Liver (tissue), 9 donors: ENCODE measurements around the gene C6orf120. TPM values are rescaled to one million over a fixed set of nuclear protein-coding genes. Genes with fewer than 3 reads are reported as not detected.

ENCODE experiments used
- DNase-seq: peaks from one replicate; pipeline ENCODE4 v3.0.0-alpha.2; 2017; ENCODE audit warnings: low spot score
- H3K27ac ChIP-seq, 2 donors: one replicate each; pipeline ENCODE4 v1.7.0; 2013; ENCODE audit warnings: inconsistent platforms in 2 of 2, low read length in 2 of 2, control low read depth in 1 of 2, low read depth in 1 of 2, mild to moderate bottlenecking in 1 of 2
- H3K27me3 ChIP-seq, 4 donors: one replicate each; pipeline versions ENCODE4 v1.6.1 to v1.7.0; 2013; ENCODE audit warnings: low read length in 3 of 4, inconsistent platforms in 1 of 4, mild to moderate bottlenecking in 1 of 4, moderate library complexity in 1 of 4; ENCODE audit not compliant: control insufficient read depth in 4 of 4, insufficient read depth in 4 of 4
- H3K36me3 ChIP-seq, 4 donors: one replicate each; pipeline versions ENCODE4 v1.6.1 to v1.7.0; 2013; ENCODE audit warnings: low read length in 3 of 4, mild to moderate bottlenecking in 3 of 4, low read depth in 1 of 4, moderate library complexity in 1 of 4; ENCODE audit not compliant: control insufficient read depth in 4 of 4, insufficient read depth in 3 of 4
- H3K4me1 ChIP-seq, 4 donors: one replicate each; pipeline versions ENCODE4 v1.6.1 to v1.7.0; 2013; ENCODE audit warnings: low read length in 3 of 4, mild to moderate bottlenecking in 3 of 4, moderate library complexity in 1 of 4; ENCODE audit not compliant: control insufficient read depth in 4 of 4, insufficient read depth in 4 of 4
- H3K4me3 ChIP-seq, 3 donors: one replicate each; pipeline versions ENCODE4 v1.6.1 to v1.7.0; 2013; ENCODE audit warnings: low read length in 3 of 3, control low read depth in 1 of 3, low read depth in 1 of 3, mild to moderate bottlenecking in 1 of 3
- H3K9ac ChIP-seq, 2 donors: one replicate each; pipeline ENCODE4 v1.7.0; 2013; ENCODE audit warnings: low read length in 2 of 2, mild to moderate bottlenecking in 2 of 2, moderate library complexity in 2 of 2, control low read depth in 1 of 2, low read depth in 1 of 2
- H3K9me3 ChIP-seq, 4 donors: one replicate each; pipeline versions ENCODE4 v1.6.1 to v1.7.0; 2013; ENCODE audit warnings: low read length in 3 of 4; ENCODE audit not compliant: control insufficient read depth in 4 of 4
- CTCF ChIP-seq: fragments of 150-350 bp; IDR thresholded peaks from 2 replicates; pipeline ENCODE4 v1.5.1; 2017; ENCODE audit warnings: improper control_type of control experiment, low read depth, low read length; ENCODE audit not compliant: missing input control
- EGR1 ChIP-seq, 2 donors: IDR thresholded peaks; 2 replicates each; pipeline ENCODE4 v1.6.1; 2016 to 2018; ENCODE audit warnings: antibody characterized with exemption in 2 of 2, low read depth in 2 of 2
- FOXA1 ChIP-seq: IDR thresholded peaks from 2 replicates; pipeline ENCODE4 v1.6.1; 2016; ENCODE audit warnings: antibody characterized with exemption
- FOXA2 ChIP-seq: IDR thresholded peaks from 2 replicates; pipeline ENCODE4 v1.6.1; 2016; ENCODE audit warnings: antibody characterized with exemption
- GABPA ChIP-seq, 2 donors: IDR thresholded peaks in 1 of 2; conservative IDR thresholded peaks in 1 of 2; 2 replicates each; pipeline ENCODE4 v1.6.1; 2016; ENCODE audit warnings: antibody characterized with exemption in 2 of 2, mild to moderate bottlenecking in 1 of 2, moderate library complexity in 1 of 2
- HNF4A ChIP-seq, 2 donors: conservative IDR thresholded peaks; 2 replicates each; pipeline ENCODE4 v1.6.1; 2016; ENCODE audit warnings: antibody characterized with exemption in 2 of 2, mild to moderate bottlenecking in 2 of 2
- HNF4G ChIP-seq: IDR thresholded peaks from 2 replicates; pipeline ENCODE4 v1.6.1; 2016; ENCODE audit warnings: antibody characterized with exemption
- JUND ChIP-seq, 2 donors: IDR thresholded peaks; 2 replicates each; pipeline ENCODE4 v1.6.1; 2016; ENCODE audit warnings: antibody characterized with exemption in 2 of 2
- NR2F2 ChIP-seq: IDR thresholded peaks from 2 replicates; pipeline ENCODE4 v1.6.1; 2016; ENCODE audit warnings: antibody characterized with exemption
- RAD21 ChIP-seq, 2 donors: IDR thresholded peaks; 2 replicates each; pipeline ENCODE4 v1.6.1; 2016; ENCODE audit warnings: antibody characterized with exemption in 2 of 2, mild to moderate bottlenecking in 2 of 2
- RXRA ChIP-seq, 2 donors: IDR thresholded peaks; 2 replicates each; pipeline ENCODE4 v1.6.1; 2017 to 2018; ENCODE audit warnings: antibody characterized with exemption in 2 of 2, mild to moderate bottlenecking in 1 of 2
- SP1 ChIP-seq: IDR thresholded peaks from 2 replicates; pipeline ENCODE4 v1.6.1; 2018; ENCODE audit warnings: antibody characterized with exemption, mild to moderate bottlenecking
- TAF1 ChIP-seq: conservative IDR thresholded peaks from 2 replicates; pipeline ENCODE4 v1.6.1; 2016; ENCODE audit warnings: antibody characterized with exemption, mild to moderate bottlenecking
- YY1 ChIP-seq: IDR thresholded peaks from 2 replicates; pipeline ENCODE4 v1.6.1; 2016; ENCODE audit warnings: antibody characterized with exemption, mild to moderate bottlenecking
- ZBTB33 ChIP-seq: IDR thresholded peaks from 2 replicates; pipeline ENCODE4 v1.6.1; 2016; ENCODE audit warnings: antibody characterized with exemption
- WGBS: extraction: QIAGEN DNeasy Blood & Tissue Kit; methylation state at CpG from one replicate; pipeline ENCODE4 v1.1.7; 2013; 5-methylcytosine and 5-hydroxymethylcytosine counted together
- polyA plus RNA-seq, 2 donors: library from polyadenylated mRNA; stranded (reverse) in 1 of 2; unstranded in 1 of 2; fragments of 200-250 nt in 1 of 2; fragments of >200 nt in 1 of 2; fragmentation: Nextera tagmentation in 1 of 2; extraction: Ambion mirVana in 1 of 2; gene quantifications; one replicate each; pipeline versions ENCODE4 v1.2.1 to v1.2.3, GENCODE V29; 2013 to 2015
- total RNA-seq, 2 donors: library from RNA; depleted of rRNA; stranded (reverse); fragments of >200 nt; gene quantifications; one replicate each; pipeline ENCODE4 v1.2.3, GENCODE V29; 2014
- TF ChIP-seq, protein P1 (sequence below): IDR thresholded peaks from 2 replicates; pipeline ENCODE4 v1.6.1; 2016; ENCODE audit warnings: antibody characterized with exemption, mild to moderate bottlenecking
- TF ChIP-seq, protein P2 (sequence below): IDR thresholded peaks from 2 replicates; pipeline ENCODE4 v1.6.1; 2016; ENCODE audit warnings: antibody characterized with exemption
- TF ChIP-seq, protein P3 (sequence below): IDR thresholded peaks from 2 replicates; pipeline ENCODE4 v1.6.1; 2016; ENCODE audit warnings: antibody characterized with exemption
- donor health status: healthy.
- donor health status: healthy.
- donor health status: healthy.
- donor health status: healthy.
- donor health status: healthy.

Gene C6orf120
- total and polyA plus RNA-seq, 4 donors: 10.5 to 29.7 (median 19.4) TPM

DNA sequence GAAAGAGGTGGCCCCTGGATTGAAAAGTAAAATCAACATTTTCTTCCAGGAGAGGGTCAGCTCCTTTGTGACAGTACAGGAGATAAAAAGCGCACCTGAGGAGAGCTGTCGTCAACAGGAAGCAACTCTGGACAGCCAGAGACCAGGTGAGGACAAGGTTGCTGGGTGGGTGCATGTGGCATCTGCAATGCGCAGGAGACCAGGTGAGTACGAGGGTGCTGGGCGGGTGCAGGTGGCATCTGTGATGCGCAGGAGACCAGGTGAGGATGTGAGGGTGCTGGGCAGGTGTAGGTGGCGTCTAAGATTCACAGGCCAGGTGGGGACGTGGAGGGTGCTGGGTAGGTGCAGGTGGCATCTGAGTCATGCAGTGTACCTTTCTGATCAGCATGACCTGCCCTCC, 38.5 kb upstream of the C6orf120 start:
- Histone ChIP-seq H3K4me1 (no peaks in the 10 kb centered on the region), H3K9me3 (no peaks in the 10 kb centered on the region), H3K9ac (no peak overlapping the region), H3K36me3 (peaks cover 2 to 64% (median 18%) of the 10 kb centered on the region in 4 donors), H3K27me3 (no peaks in the 10 kb centered on the region), H3K27ac (no peak overlapping the region), H3K4me3 (no peak overlapping the region)
- no peak for TF ChIP-seq RXRA (IDR thresholded peaks at IDR 0.05)
- TF ChIP-seq TAF1: no peak
- TF ChIP-seq, protein P1, sequence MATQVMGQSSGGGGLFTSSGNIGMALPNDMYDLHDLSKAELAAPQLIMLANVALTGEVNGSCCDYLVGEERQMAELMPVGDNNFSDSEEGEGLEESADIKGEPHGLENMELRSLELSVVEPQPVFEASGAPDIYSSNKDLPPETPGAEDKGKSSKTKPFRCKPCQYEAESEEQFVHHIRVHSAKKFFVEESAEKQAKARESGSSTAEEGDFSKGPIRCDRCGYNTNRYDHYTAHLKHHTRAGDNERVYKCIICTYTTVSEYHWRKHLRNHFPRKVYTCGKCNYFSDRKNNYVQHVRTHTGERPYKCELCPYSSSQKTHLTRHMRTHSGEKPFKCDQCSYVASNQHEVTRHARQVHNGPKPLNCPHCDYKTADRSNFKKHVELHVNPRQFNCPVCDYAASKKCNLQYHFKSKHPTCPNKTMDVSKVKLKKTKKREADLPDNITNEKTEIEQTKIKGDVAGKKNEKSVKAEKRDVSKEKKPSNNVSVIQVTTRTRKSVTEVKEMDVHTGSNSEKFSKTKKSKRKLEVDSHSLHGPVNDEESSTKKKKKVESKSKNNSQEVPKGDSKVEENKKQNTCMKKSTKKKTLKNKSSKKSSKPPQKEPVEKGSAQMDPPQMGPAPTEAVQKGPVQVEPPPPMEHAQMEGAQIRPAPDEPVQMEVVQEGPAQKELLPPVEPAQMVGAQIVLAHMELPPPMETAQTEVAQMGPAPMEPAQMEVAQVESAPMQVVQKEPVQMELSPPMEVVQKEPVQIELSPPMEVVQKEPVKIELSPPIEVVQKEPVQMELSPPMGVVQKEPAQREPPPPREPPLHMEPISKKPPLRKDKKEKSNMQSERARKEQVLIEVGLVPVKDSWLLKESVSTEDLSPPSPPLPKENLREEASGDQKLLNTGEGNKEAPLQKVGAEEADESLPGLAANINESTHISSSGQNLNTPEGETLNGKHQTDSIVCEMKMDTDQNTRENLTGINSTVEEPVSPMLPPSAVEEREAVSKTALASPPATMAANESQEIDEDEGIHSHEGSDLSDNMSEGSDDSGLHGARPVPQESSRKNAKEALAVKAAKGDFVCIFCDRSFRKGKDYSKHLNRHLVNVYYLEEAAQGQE: no peak
- TF ChIP-seq GABPA (IDR thresholded peaks at IDR 0.05 in 1 of 2, conservative IDR thresholded peaks at IDR 0.05 in 1 of 2): no peak
- no peak for TF ChIP-seq RAD21 (IDR thresholded peaks at IDR 0.05)
- no peak for TF ChIP-seq YY1
- TF ChIP-seq, protein P2, sequence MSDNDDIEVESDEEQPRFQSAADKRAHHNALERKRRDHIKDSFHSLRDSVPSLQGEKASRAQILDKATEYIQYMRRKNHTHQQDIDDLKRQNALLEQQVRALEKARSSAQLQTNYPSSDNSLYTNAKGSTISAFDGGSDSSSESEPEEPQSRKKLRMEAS: no peak
- TF ChIP-seq HNF4G: no peak
- DNase-seq: no peak
- 97% methylated on average over 8 of the region's 8 CpGs for WGBS

GRCh38 chr6:169664227-169664626, 37.7 kb upstream of the C6orf120 start:
- WGBS: 96% methylated on average over 14 of the region's 14 CpGs
- H3K9ac ChIP-seq: no peak overlapping the region
- no peak for DNase-seq
- no peaks in the 10 kb centered on the region for H3K4me1 ChIP-seq
- no peak overlapping the region for H3K27ac ChIP-seq
- H3K27me3 ChIP-seq: no peaks in the 10 kb centered on the region
- H3K4me3 ChIP-seq: no peak overlapping the region
- no peak for TF ChIP-seq FOXA1
- no peak for TF ChIP-seq HNF4A (conservative IDR thresholded peaks at IDR 0.05)
- TF ChIP-seq SP1: no peak
- no peak for TF ChIP-seq FOXA2
- no peak for TF ChIP-seq NR2F2
- TF ChIP-seq CTCF: no peak
- TF ChIP-seq, protein P1: no peak
- no peak for TF ChIP-seq HNF4G
- no peak for TF ChIP-seq JUND (IDR thresholded peaks at IDR 0.05)
- no peak for TF ChIP-seq TAF1
- no peak for TF ChIP-seq RXRA (IDR thresholded peaks at IDR 0.05)
- no peak for TF ChIP-seq YY1
- TF ChIP-seq, protein P2: no peak
- TF ChIP-seq EGR1 (IDR thresholded peaks at IDR 0.05; ENCODE audit: low read depth in 2 of 2): no peak
- TF ChIP-seq, protein P3, sequence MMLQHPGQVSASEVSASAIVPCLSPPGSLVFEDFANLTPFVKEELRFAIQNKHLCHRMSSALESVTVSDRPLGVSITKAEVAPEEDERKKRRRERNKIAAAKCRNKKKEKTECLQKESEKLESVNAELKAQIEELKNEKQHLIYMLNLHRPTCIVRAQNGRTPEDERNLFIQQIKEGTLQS: no peak
- no peak for TF ChIP-seq RAD21 (IDR thresholded peaks at IDR 0.05)
- no peak for TF ChIP-seq GABPA (IDR thresholded peaks at IDR 0.05 in 1 of 2, conservative IDR thresholded peaks at IDR 0.05 in 1 of 2)
- no peak for TF ChIP-seq ZBTB33
- H3K9me3 ChIP-seq: no peaks in the 10 kb centered on the region
- peaks cover 2 to 62% (median 20%) of the 10 kb centered on the region in 4 donors for H3K36me3 ChIP-seq
